BJ (cell line): ENCODE measurements around the gene JUND. TPM values are rescaled to one million over a fixed set of nuclear protein-coding genes. Genes with fewer than 3 reads are reported as not detected.

Experiments
- CTCF ChIA-PET: fragments of 350-600 bp; formaldehyde crosslinking; extraction: SDS; loops from one replicate; lab custom pipeline; 2021; ENCODE audit warnings: antibody characterized with exemption, inconsistent platforms; lab: Yijun Ruan, JAX
- POLR2A ChIA-PET: fragments of 300-600 bp; sonication (Branson Sonifier 250); formaldehyde crosslinking; extraction: SDS; loops from one replicate; lab custom pipeline; 2021; ENCODE audit warnings: antibody characterized with exemption; lab: Charles Lee
- DNase-seq: peaks from one replicate; pipeline ENCODE4 v3.0.0-alpha.2; 2011; ENCODE audit warnings: low read depth
- H3K27me3 ChIP-seq: 2 replicates; pipeline ENCODE4 v1.6.0; 2011; ENCODE audit warnings: low read length; ENCODE audit not compliant: control insufficient read depth, insufficient read depth
- H3K36me3 ChIP-seq: 2 replicates; pipeline ENCODE4 v1.5.1; 2011; ENCODE audit warnings: low read length; ENCODE audit not compliant: control insufficient read depth, insufficient read depth
- H3K4me3 ChIP-seq: 2 replicates; pipeline ENCODE4 v1.5.1; 2011; ENCODE audit warnings: low read depth, mild to moderate bottlenecking, control low read depth, low read length
- CTCF ChIP-seq: IDR thresholded peaks from 2 replicates; pipeline ENCODE4 v1.5.1; 2011; ENCODE audit warnings: low read depth, mild to moderate bottlenecking, control low read depth, inconsistent platforms, low read length, moderate library complexity; ENCODE audit not compliant: insufficient read depth
- polyA plus RNA-seq: library from polyadenylated mRNA; depleted of rRNA; stranded (reverse); fragments of >200 nt; gene quantifications from 2 replicates; pipeline ENCODE4 v1.2.3, GENCODE V29; 2011

JUND gene
- polyA plus RNA-seq, 1 experiment, result 124 TPM

- no peak for TF ChIP-seq CTCF
- CTCF ChIA-PET, result interaction anchor here (0.6 to 11.5 kb wide), 5 partner anchors 27 to 532 kb away, joined by 3 to 252 read pairs (median 9); partner anchors contain the start of gene LSM4
- peaks cover 17% of the 10 kb centered on the region for H3K36me3 ChIP-seq
- no peak overlapping the region for H3K4me3 ChIP-seq
- POLR2A ChIA-PET, result interaction anchor here (0.6 to 1.6 kb wide), 2 partner anchors 54 to 340 kb away, joined by 3 to 4 read pairs; no protein-coding TSS in a partner anchor
- no peaks in the 10 kb centered on the region for H3K27me3 ChIP-seq
- DNase-seq, result peak; percentile 64
These were observed 6.6 kb downstream of the JUND start for GRCh38 chr19:18274781-18275356.

- TF ChIP-seq CTCF, result no peak
- ChIA-PET CTCF (interaction anchor here (0.6 to 11.5 kb wide), 8 partner anchors 22 to 532 kb away, joined by 3 to 252 read pairs (median 4); partner anchors contain the start of gene LSM4), POLR2A (interaction anchor here (0.6 to 1.6 kb wide), 2 partner anchors 54 to 339 kb away, joined by 3 to 4 read pairs; no protein-coding TSS in a partner anchor)
- H3K4me3 ChIP-seq, result no peak within 1 kb of the TSS
- peaks cover 17% of the 10 kb centered on the region for H3K36me3 ChIP-seq
- H3K27me3 ChIP-seq, result no peaks in the 10 kb centered on the region
- DNase-seq, result no peak
These were observed 7.1 kb downstream of the JUND start, which contains the start of gene IQCN for GRCh38 chr19:18274219-18274780. Gene IQCN, minus strand, starts transcription at chr19:18274452. Its CDS starts 4,974 bp downstream, at chr19:18269478.

GRCh38 chr19:18273561-18274218 lies 7.7 kb downstream of the JUND start:
- ChIA-PET POLR2A (no interaction called here), CTCF (interaction anchor here (0.6 to 11.5 kb wide), 8 partner anchors 21 to 86 kb away, joined by 3 to 252 read pairs (median 4); no protein-coding TSS in a partner anchor)
- Histone ChIP-seq H3K4me3 (no peak overlapping the region), H3K36me3 (peaks cover 15% of the 10 kb centered on the region), H3K27me3 (no peaks in the 10 kb centered on the region)
- DNase-seq, result no peak
- TF ChIP-seq CTCF, result no peak

- H3K36me3 ChIP-seq, result peaks cover 18% of the 10 kb centered on the region
- H3K4me3 ChIP-seq, result no peak overlapping the region
- DNase-seq, result no peak
- H3K27me3 ChIP-seq, result no peaks in the 10 kb centered on the region
- ChIA-PET POLR2A (interaction anchor here (0.7 kb wide), 1 partner anchor 91 kb away, joined by 9 read pairs; no protein-coding TSS in a partner anchor), CTCF (interaction anchor here (0.7 to 11.5 kb wide), 7 partner anchors 10 to 140 kb away, joined by 3 to 252 read pairs (median 3); partner anchors contain the start of genes JUND and MPV17L2)
- TF ChIP-seq CTCF, result no peak
These were observed 10.0 kb downstream of the JUND start for GRCh38 chr19:18271433-18271841.

GRCh38 chr19:18270326-18270725 lies 11.1 kb downstream of the JUND start:
- Histone ChIP-seq H3K27me3 (no peaks in the 10 kb centered on the region), H3K4me3 (no peak overlapping the region), H3K36me3 (peaks cover 23% of the 10 kb centered on the region)
- no peak for TF ChIP-seq CTCF
- DNase-seq, result no peak
- ChIA-PET CTCF (interaction anchor here (1.1 to 2.9 kb wide), 3 partner anchors 8 to 52 kb away, joined by 3 to 20 read pairs (median 3); partner anchors contain the start of gene JUND), POLR2A (no interaction called here)
